ENCODE data around the gene USP32. TPM values are rescaled to one million over a fixed set of nuclear protein-coding genes. Genes with fewer than 3 reads are reported as not detected.

USP32 gene
- polyA plus RNA-seq, 1 donor (not counting 4 experiments of a cell fraction or from before 2014, with no cell fraction given): 37.6 TPM

DNA sequence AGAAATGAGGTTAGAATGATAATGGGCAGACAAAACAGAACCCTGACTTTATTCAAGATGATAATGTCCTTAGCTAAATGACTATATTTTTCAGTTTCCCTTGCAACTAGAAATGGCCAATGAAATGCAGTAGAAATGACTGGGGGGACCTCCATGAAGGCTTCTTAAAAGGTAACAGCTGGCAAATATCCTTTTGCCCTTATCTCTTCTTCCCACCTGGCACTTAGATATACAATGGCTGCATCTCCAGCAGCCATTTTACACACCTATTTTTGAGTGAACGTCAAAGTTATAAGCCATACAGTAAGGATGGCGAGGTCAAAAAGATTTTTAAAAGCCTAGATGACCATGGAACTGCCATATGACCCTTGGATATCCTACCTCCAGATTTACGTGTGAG lies 39.9 kb downstream of the USP32 start:
- Histone ChIP-seq H3K9me1 (ENCODE audit: control insufficient read depth, extremely low read depth, insufficient read depth, low read length) (peaks cover 2% of the 10 kb centered on the region), H3K9me3 (ENCODE audit: control insufficient read depth, low read depth, low read length) (no peaks in the 10 kb centered on the region), H2AFZ (ENCODE audit: control insufficient read depth, low read length) (no peak overlapping the region), H3K36me3 (ENCODE audit: control insufficient read depth in 2 of 2, extremely low read depth in 1 of 2, insufficient read depth in 2 of 2, low read length in 2 of 2) (peaks cover 0 to 2% of the 10 kb centered on the region in 2 experiments), H3K27ac (ENCODE audit: control insufficient read depth, insufficient read depth, low read length) (no peak overlapping the region), H3K4me3 (ENCODE audit: control insufficient read depth in 2 of 3, extremely low read depth in 1 of 3, insufficient read depth in 2 of 3, low read depth in 1 of 3, low read length in 3 of 3) (no peak overlapping the region), H4K20me1 (ENCODE audit: control insufficient read depth, extremely low read depth, insufficient read depth, low read length) (no peaks in the 10 kb centered on the region), H3K4me1 (ENCODE audit: control insufficient read depth, extremely low read depth, insufficient read depth, low read length) (peaks cover 6% of the 10 kb centered on the region), H3K9ac (ENCODE audit: control insufficient read depth, extremely low read depth, insufficient read depth, low read length) (no peak overlapping the region), H3K27me3 (ENCODE audit: control insufficient read depth, extremely low read depth, insufficient read depth, low read length) (no peaks in the 10 kb centered on the region), H3K79me2 (ENCODE audit: control insufficient read depth, insufficient read depth, low read length) (peaks cover 55% of the 10 kb centered on the region), H3K4me2 (ENCODE audit: control insufficient read depth, extremely low read depth, insufficient read depth, low read depth, low read length) (no peak overlapping the region)
- dilution Hi-C loops (cut with MboI; ENCODE audit: extremely low pct_ligation_motif_present, low sequenced_read_pairs): no loop called here
- TF ChIP-seq EZH2 (IDR thresholded peaks at IDR 0.05; ENCODE audit: low read length): no peak
- TF ChIP-seq, protein P1, sequence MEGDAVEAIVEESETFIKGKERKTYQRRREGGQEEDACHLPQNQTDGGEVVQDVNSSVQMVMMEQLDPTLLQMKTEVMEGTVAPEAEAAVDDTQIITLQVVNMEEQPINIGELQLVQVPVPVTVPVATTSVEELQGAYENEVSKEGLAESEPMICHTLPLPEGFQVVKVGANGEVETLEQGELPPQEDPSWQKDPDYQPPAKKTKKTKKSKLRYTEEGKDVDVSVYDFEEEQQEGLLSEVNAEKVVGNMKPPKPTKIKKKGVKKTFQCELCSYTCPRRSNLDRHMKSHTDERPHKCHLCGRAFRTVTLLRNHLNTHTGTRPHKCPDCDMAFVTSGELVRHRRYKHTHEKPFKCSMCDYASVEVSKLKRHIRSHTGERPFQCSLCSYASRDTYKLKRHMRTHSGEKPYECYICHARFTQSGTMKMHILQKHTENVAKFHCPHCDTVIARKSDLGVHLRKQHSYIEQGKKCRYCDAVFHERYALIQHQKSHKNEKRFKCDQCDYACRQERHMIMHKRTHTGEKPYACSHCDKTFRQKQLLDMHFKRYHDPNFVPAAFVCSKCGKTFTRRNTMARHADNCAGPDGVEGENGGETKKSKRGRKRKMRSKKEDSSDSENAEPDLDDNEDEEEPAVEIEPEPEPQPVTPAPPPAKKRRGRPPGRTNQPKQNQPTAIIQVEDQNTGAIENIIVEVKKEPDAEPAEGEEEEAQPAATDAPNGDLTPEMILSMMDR (optimal IDR thresholded peaks at IDR 0.05 in 1 of 3, IDR thresholded peaks at IDR 0.05 in 1 of 3, conservative IDR thresholded peaks at IDR 0.05 in 1 of 3; ENCODE audit: extremely low read depth in 1 of 3, insufficient read depth in 2 of 3, low read length in 3 of 3): no peak
- DNase-seq (ENCODE audit: low read depth, low spot score) (no peak), FAIRE-seq (no peak)

DNA sequence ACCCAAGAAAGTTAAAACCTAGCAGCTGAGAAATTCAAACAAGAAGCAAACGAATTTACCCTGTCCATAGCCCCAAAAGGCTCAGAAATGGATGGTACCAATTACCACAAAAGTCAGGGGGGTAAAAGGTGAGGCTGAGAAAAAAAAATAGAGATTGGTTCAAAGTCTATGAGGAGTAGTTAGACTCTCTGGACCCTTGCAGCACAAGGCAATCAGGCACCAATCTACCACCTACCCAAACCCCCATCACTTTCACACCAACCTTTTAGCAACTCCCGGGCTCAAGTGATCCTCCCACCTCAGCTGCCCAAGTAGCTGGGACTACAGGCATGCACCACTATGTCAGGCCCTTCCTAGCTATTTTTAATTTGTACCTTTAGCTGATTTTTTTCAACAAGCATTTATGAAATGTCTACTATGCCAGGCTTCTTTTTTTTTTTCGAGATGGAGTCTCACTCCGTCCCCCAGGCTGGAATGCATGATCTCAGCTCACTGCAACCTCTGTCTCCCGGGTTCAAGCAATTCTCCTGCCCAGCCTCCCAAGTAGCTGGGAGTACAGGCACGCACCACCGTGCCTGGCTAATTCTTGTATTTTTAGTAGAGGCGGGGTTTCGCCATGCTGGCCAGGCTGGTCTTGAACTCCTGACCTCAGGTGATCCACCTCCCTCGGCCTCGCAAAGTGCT lies 40.8 kb downstream of the USP32 start:
- Histone ChIP-seq H4K20me1 (ENCODE audit: control insufficient read depth, extremely low read depth, insufficient read depth, low read length) (no peaks in the 10 kb centered on the region), H3K4me1 (ENCODE audit: control insufficient read depth, extremely low read depth, insufficient read depth, low read length) (peaks cover 6% of the 10 kb centered on the region), H3K4me3 (ENCODE audit: control insufficient read depth in 2 of 3, extremely low read depth in 1 of 3, insufficient read depth in 2 of 3, low read depth in 1 of 3, low read length in 3 of 3) (no peak overlapping the region), H2AFZ (ENCODE audit: control insufficient read depth, low read length) (no peak overlapping the region), H3K4me2 (ENCODE audit: control insufficient read depth, extremely low read depth, insufficient read depth, low read depth, low read length) (no peak overlapping the region), H3K79me2 (ENCODE audit: control insufficient read depth, insufficient read depth, low read length) (peaks cover 52% of the 10 kb centered on the region), H3K9ac (ENCODE audit: control insufficient read depth, extremely low read depth, insufficient read depth, low read length) (no peak overlapping the region), H3K27me3 (ENCODE audit: control insufficient read depth, extremely low read depth, insufficient read depth, low read length) (no peaks in the 10 kb centered on the region), H3K9me1 (ENCODE audit: control insufficient read depth, extremely low read depth, insufficient read depth, low read length) (peaks cover 2% of the 10 kb centered on the region), H3K27ac (ENCODE audit: control insufficient read depth, insufficient read depth, low read length) (no peak overlapping the region), H3K9me3 (ENCODE audit: control insufficient read depth, low read depth, low read length) (no peaks in the 10 kb centered on the region), H3K36me3 (ENCODE audit: control insufficient read depth in 2 of 2, extremely low read depth in 1 of 2, insufficient read depth in 2 of 2, low read length in 2 of 2) (peaks cover 0 to 2% of the 10 kb centered on the region in 2 experiments)
- FAIRE-seq (no peak), DNase-seq (ENCODE audit: low read depth, low spot score) (no peak)
- no peak for TF ChIP-seq EZH2 (IDR thresholded peaks at IDR 0.05; ENCODE audit: low read length)
- TF ChIP-seq, protein P1 (optimal IDR thresholded peaks at IDR 0.05 in 1 of 3, IDR thresholded peaks at IDR 0.05 in 1 of 3, conservative IDR thresholded peaks at IDR 0.05 in 1 of 3; ENCODE audit: extremely low read depth in 1 of 3, insufficient read depth in 2 of 3, low read length in 3 of 3): no peak
- dilution Hi-C loops (cut with MboI; ENCODE audit: extremely low pct_ligation_motif_present, low sequenced_read_pairs): no loop called here
